ENCODE results near the gene AUTS2. TPM values are rescaled to one million over a fixed set of nuclear protein-coding genes. Genes with fewer than 3 reads are reported as not detected.

The AUTS2 gene
- total and polyA plus RNA-seq, 4 donors, result 4.9 to 24.4 (median 7.0) TPM

- no peak overlapping the region for H3K27ac ChIP-seq (ENCODE audit: low read depth in 1 of 2, low read length in 2 of 2)
- H3K4me1 ChIP-seq (ENCODE audit: control insufficient read depth in 4 of 4, insufficient read depth in 4 of 4, low read length in 3 of 4), result no peaks in the 10 kb centered on the region
- WGBS, result 84% methylated on average over 4 of the region's 4 CpGs
- no peaks in the 10 kb centered on the region for H3K36me3 ChIP-seq (ENCODE audit: control insufficient read depth in 4 of 4, insufficient read depth in 3 of 4, low read depth in 1 of 4, low read length in 3 of 4)
- no peak for TF ChIP-seq FOXA1 (IDR thresholded peaks at IDR 0.05)
- TF ChIP-seq, protein P1, sequence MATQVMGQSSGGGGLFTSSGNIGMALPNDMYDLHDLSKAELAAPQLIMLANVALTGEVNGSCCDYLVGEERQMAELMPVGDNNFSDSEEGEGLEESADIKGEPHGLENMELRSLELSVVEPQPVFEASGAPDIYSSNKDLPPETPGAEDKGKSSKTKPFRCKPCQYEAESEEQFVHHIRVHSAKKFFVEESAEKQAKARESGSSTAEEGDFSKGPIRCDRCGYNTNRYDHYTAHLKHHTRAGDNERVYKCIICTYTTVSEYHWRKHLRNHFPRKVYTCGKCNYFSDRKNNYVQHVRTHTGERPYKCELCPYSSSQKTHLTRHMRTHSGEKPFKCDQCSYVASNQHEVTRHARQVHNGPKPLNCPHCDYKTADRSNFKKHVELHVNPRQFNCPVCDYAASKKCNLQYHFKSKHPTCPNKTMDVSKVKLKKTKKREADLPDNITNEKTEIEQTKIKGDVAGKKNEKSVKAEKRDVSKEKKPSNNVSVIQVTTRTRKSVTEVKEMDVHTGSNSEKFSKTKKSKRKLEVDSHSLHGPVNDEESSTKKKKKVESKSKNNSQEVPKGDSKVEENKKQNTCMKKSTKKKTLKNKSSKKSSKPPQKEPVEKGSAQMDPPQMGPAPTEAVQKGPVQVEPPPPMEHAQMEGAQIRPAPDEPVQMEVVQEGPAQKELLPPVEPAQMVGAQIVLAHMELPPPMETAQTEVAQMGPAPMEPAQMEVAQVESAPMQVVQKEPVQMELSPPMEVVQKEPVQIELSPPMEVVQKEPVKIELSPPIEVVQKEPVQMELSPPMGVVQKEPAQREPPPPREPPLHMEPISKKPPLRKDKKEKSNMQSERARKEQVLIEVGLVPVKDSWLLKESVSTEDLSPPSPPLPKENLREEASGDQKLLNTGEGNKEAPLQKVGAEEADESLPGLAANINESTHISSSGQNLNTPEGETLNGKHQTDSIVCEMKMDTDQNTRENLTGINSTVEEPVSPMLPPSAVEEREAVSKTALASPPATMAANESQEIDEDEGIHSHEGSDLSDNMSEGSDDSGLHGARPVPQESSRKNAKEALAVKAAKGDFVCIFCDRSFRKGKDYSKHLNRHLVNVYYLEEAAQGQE (IDR thresholded peaks at IDR 0.05), result no peak
- TF ChIP-seq FOXA2 (IDR thresholded peaks at IDR 0.05), result no peak
- no peak for TF ChIP-seq RXRA (IDR thresholded peaks at IDR 0.05)
- TF ChIP-seq HNF4A (conservative IDR thresholded peaks at IDR 0.05), result no peak
- TF ChIP-seq, protein P2, sequence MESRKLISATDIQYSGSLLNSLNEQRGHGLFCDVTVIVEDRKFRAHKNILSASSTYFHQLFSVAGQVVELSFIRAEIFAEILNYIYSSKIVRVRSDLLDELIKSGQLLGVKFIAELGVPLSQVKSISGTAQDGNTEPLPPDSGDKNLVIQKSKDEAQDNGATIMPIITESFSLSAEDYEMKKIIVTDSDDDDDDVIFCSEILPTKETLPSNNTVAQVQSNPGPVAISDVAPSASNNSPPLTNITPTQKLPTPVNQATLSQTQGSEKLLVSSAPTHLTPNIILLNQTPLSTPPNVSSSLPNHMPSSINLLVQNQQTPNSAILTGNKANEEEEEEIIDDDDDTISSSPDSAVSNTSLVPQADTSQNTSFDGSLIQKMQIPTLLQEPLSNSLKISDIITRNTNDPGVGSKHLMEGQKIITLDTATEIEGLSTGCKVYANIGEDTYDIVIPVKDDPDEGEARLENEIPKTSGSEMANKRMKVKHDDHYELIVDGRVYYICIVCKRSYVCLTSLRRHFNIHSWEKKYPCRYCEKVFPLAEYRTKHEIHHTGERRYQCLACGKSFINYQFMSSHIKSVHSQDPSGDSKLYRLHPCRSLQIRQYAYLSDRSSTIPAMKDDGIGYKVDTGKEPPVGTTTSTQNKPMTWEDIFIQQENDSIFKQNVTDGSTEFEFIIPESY (IDR thresholded peaks at IDR 0.05), result no peak
- TF ChIP-seq, protein P3, sequence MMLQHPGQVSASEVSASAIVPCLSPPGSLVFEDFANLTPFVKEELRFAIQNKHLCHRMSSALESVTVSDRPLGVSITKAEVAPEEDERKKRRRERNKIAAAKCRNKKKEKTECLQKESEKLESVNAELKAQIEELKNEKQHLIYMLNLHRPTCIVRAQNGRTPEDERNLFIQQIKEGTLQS (IDR thresholded peaks at IDR 0.05), result no peak
- TF ChIP-seq EGR1 (IDR thresholded peaks at IDR 0.05; ENCODE audit: low read depth in 2 of 2), result no peak
- TF ChIP-seq, protein P4, sequence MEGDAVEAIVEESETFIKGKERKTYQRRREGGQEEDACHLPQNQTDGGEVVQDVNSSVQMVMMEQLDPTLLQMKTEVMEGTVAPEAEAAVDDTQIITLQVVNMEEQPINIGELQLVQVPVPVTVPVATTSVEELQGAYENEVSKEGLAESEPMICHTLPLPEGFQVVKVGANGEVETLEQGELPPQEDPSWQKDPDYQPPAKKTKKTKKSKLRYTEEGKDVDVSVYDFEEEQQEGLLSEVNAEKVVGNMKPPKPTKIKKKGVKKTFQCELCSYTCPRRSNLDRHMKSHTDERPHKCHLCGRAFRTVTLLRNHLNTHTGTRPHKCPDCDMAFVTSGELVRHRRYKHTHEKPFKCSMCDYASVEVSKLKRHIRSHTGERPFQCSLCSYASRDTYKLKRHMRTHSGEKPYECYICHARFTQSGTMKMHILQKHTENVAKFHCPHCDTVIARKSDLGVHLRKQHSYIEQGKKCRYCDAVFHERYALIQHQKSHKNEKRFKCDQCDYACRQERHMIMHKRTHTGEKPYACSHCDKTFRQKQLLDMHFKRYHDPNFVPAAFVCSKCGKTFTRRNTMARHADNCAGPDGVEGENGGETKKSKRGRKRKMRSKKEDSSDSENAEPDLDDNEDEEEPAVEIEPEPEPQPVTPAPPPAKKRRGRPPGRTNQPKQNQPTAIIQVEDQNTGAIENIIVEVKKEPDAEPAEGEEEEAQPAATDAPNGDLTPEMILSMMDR (IDR thresholded peaks at IDR 0.05; ENCODE audit: low read depth, low read length, missing input control), result no peak
- no peak for TF ChIP-seq NR2F2 (IDR thresholded peaks at IDR 0.05)
- H3K27me3 ChIP-seq (ENCODE audit: control insufficient read depth in 4 of 4, insufficient read depth in 4 of 4, low read length in 3 of 4), result no peaks in the 10 kb centered on the region
- no peaks in the 10 kb centered on the region for H3K9me3 ChIP-seq (ENCODE audit: control insufficient read depth in 4 of 4, low read length in 3 of 4)
- H3K9ac ChIP-seq (ENCODE audit: low read depth in 1 of 2, low read length in 2 of 2), result no peak overlapping the region
- H3K4me3 ChIP-seq (ENCODE audit: low read depth in 1 of 3, low read length in 3 of 3), result no peak overlapping the region
- DNase-seq (ENCODE audit: low spot score), result no peak
Observed at GRCh38 chr7:70182521-70182920, 584.2 kb downstream of the AUTS2 start.

GRCh38 chr7:70183278-70183677 is 585.0 kb downstream of the AUTS2 start:
- Histone ChIP-seq H3K36me3 (ENCODE audit: control insufficient read depth in 4 of 4, insufficient read depth in 3 of 4, low read depth in 1 of 4, low read length in 3 of 4) (no peaks in the 10 kb centered on the region), H3K9me3 (ENCODE audit: control insufficient read depth in 4 of 4, low read length in 3 of 4) (no peaks in the 10 kb centered on the region), H3K4me3 (ENCODE audit: low read depth in 1 of 3, low read length in 3 of 3) (no peak overlapping the region), H3K27ac (ENCODE audit: low read depth in 1 of 2, low read length in 2 of 2) (no peak overlapping the region), H3K27me3 (ENCODE audit: control insufficient read depth in 4 of 4, insufficient read depth in 4 of 4, low read length in 3 of 4) (no peaks in the 10 kb centered on the region), H3K9ac (ENCODE audit: low read depth in 1 of 2, low read length in 2 of 2) (no peak overlapping the region), H3K4me1 (ENCODE audit: control insufficient read depth in 4 of 4, insufficient read depth in 4 of 4, low read length in 3 of 4) (no peaks in the 10 kb centered on the region)
- TF ChIP-seq, protein P5, sequence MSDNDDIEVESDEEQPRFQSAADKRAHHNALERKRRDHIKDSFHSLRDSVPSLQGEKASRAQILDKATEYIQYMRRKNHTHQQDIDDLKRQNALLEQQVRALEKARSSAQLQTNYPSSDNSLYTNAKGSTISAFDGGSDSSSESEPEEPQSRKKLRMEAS (IDR thresholded peaks at IDR 0.05), result no peak
- TF ChIP-seq, protein P4 (IDR thresholded peaks at IDR 0.05; ENCODE audit: low read depth, low read length, missing input control), result no peak
- TF ChIP-seq HNF4A (conservative IDR thresholded peaks at IDR 0.05) (no peak), NR2F2 (IDR thresholded peaks at IDR 0.05) (no peak), FOXA2 (IDR thresholded peaks at IDR 0.05) (no peak), EGR1 (IDR thresholded peaks at IDR 0.05; ENCODE audit: low read depth in 2 of 2) (no peak), RAD21 (IDR thresholded peaks at IDR 0.05) (no peak), YY1 (IDR thresholded peaks at IDR 0.05) (no peak)
- TF ChIP-seq, protein P3 (IDR thresholded peaks at IDR 0.05), result no peak
- TF ChIP-seq, protein P1 (IDR thresholded peaks at IDR 0.05), result no peak
- TF ChIP-seq, protein P2 (IDR thresholded peaks at IDR 0.05), result no peak
- 76% methylated on average over 6 of the region's 6 CpGs for WGBS
- DNase-seq (ENCODE audit: low spot score), result no peak
